H9 (cell line): ENCODE results near the gene PNPLA7. TPM values are rescaled to one million over a fixed set of nuclear protein-coding genes. Genes with fewer than 3 reads are reported as not detected.
A peak's percentile ranks its signal among the peaks of the same experiment; 100 is the strongest.
"Not testable (repeated sequence)": the region's sequence is repeated elsewhere in the genome, so short reads cannot be mapped to it uniquely, and the experiment has no call there.

ENCODE experiments used
- DNase-seq: peaks from one replicate; pipeline ENCODE4 v3.0.0-alpha.2; 2017
- H2AFZ ChIP-seq: one replicate; pipeline ENCODE4 v1.6.1; 2013; ENCODE audit warnings: mild to moderate bottlenecking, low read length, control low read depth, moderate library complexity
- H2AK5ac ChIP-seq: 2 replicates; pipeline ENCODE4 v1.6.1; 2013; ENCODE audit warnings: low read length, control low read depth, mixed read lengths; ENCODE audit not compliant: insufficient read length
- H2BK120ac ChIP-seq: one replicate; pipeline ENCODE4 v1.6.1; 2013; ENCODE audit warnings: low read depth, mild to moderate bottlenecking, low read length, control low read depth, inconsistent platforms; ENCODE audit not compliant: poor library complexity, severe bottlenecking
- H2BK12ac ChIP-seq: 2 replicates; pipeline ENCODE4 v1.6.1; 2013; ENCODE audit warnings: low read length, control low read depth, mixed read lengths, low read depth; ENCODE audit not compliant: insufficient read length
- H2BK15ac ChIP-seq: 2 replicates; pipeline ENCODE4 v1.6.1; 2013; ENCODE audit warnings: low read depth, low read length, control low read depth
- H2BK20ac ChIP-seq: one replicate; pipeline ENCODE4 v1.6.1; 2013; ENCODE audit warnings: low read depth, mild to moderate bottlenecking, low read length, control low read depth, inconsistent platforms; ENCODE audit not compliant: poor library complexity, severe bottlenecking
- H2BK5ac ChIP-seq: 2 replicates; pipeline ENCODE4 v1.6.1; 2013; ENCODE audit warnings: low read length, control low read depth, mixed read lengths; ENCODE audit not compliant: insufficient read length
- H3K14ac ChIP-seq: 2 replicates; pipeline ENCODE4 v1.6.1; 2013; ENCODE audit warnings: low read length, control low read depth; ENCODE audit not compliant: insufficient read depth
- H3K18ac ChIP-seq: 2 replicates; pipeline ENCODE4 v1.6.1; 2013; ENCODE audit warnings: low read depth, mild to moderate bottlenecking, mixed read lengths, low read length, control low read depth; ENCODE audit not compliant: insufficient read length
- H3K23ac ChIP-seq: 2 replicates; pipeline ENCODE4 v1.6.1; 2013; ENCODE audit warnings: low read length, control low read depth, mixed read lengths, low read depth; ENCODE audit not compliant: insufficient read length
- H3K23me2 ChIP-seq: 2 replicates; pipeline ENCODE4 v1.6.1; 2013; ENCODE audit warnings: low read depth, mild to moderate bottlenecking, mixed read lengths, low read length, control low read depth; ENCODE audit not compliant: insufficient read length, poor library complexity, severe bottlenecking
- H3K27ac ChIP-seq: 2 replicates; pipeline ENCODE4 v1.5.1; 2013; ENCODE audit warnings: low read length, control low read depth, mixed read lengths, low read depth; ENCODE audit not compliant: insufficient read length
- H3K27me3 ChIP-seq: 2 replicates; pipeline ENCODE4 v1.6.1; 2013; ENCODE audit warnings: low read length, control low read depth, inconsistent platforms; ENCODE audit not compliant: insufficient read depth
- H3K4ac ChIP-seq: 2 replicates; pipeline ENCODE4 v1.6.1; 2013; ENCODE audit warnings: low read depth, mild to moderate bottlenecking, control low read depth, inconsistent platforms, low read length, moderate library complexity
- H3K4me1 ChIP-seq: 2 replicates; pipeline ENCODE4 v1.6.1; 2013; ENCODE audit warnings: low read length, control low read depth, inconsistent platforms; ENCODE audit not compliant: insufficient read depth
- H3K4me2 ChIP-seq: 2 replicates; pipeline ENCODE4 v1.6.1; 2013; ENCODE audit warnings: low read length, control low read depth, mixed read lengths; ENCODE audit not compliant: insufficient read length, insufficient read depth
- H3K56ac ChIP-seq: 2 replicates; pipeline ENCODE4 v1.6.1; 2013; ENCODE audit warnings: low read depth, mild to moderate bottlenecking, mixed read lengths, low read length, control low read depth; ENCODE audit not compliant: insufficient read length
- H3K79me1 ChIP-seq: 2 replicates; pipeline ENCODE4 v1.6.1; 2013; ENCODE audit warnings: low read depth, mild to moderate bottlenecking, moderate library complexity, low read length, control low read depth, inconsistent platforms; ENCODE audit not compliant: insufficient read depth, poor library complexity, severe bottlenecking
- H3K79me2 ChIP-seq: 2 replicates; pipeline ENCODE4 v1.6.1; 2013; ENCODE audit warnings: low read length, control low read depth, inconsistent platforms; ENCODE audit not compliant: insufficient read depth
- H3K9ac ChIP-seq: 2 replicates; pipeline ENCODE4 v1.6.1; 2013; ENCODE audit warnings: low read length, control low read depth, mixed read lengths; ENCODE audit not compliant: insufficient read length; ENCODE audit errors: extremely low read depth
- H3K9me3 ChIP-seq: one replicate; pipeline ENCODE4 v1.6.1; 2013; ENCODE audit warnings: low read depth, low read length, inconsistent platforms; ENCODE audit not compliant: control insufficient read depth
- H3T11ph ChIP-seq: one replicate; pipeline ENCODE4 v1.6.1; 2013; ENCODE audit warnings: mild to moderate bottlenecking, low read length, control low read depth, inconsistent platforms
- H4K20me1 ChIP-seq: one replicate; pipeline ENCODE4 v1.6.1; 2013; ENCODE audit not compliant: control insufficient read depth, insufficient read length, insufficient read depth
- H4K5ac ChIP-seq: 2 replicates; pipeline ENCODE4 v1.6.1; 2013; ENCODE audit warnings: low read depth, mild to moderate bottlenecking, mixed read lengths, low read length, control low read depth; ENCODE audit not compliant: insufficient read length
- H4K8ac ChIP-seq: replicated peaks from 2 replicates; pipeline ENCODE4 v1.6.1; 2013; ENCODE audit warnings: low read length, control low read depth, mixed read lengths, low read depth; ENCODE audit not compliant: insufficient read length
- H4K91ac ChIP-seq: 2 replicates; pipeline ENCODE4 v1.6.1; 2013; ENCODE audit warnings: low read depth, mild to moderate bottlenecking, moderate library complexity, mixed read lengths, low read length, control low read depth; ENCODE audit not compliant: insufficient read length
- H3K27ac Mint-ChIP-seq, 3 experiments: 2 replicates in 2 of 3; 3 replicates in 1 of 3; pipeline ENCODE4 v1.8.0; 2020 to 2021; ENCODE audit warnings: mixed read lengths in 3 of 3, mild to moderate bottlenecking in 1 of 3, moderate library complexity in 1 of 3
- H3K27me3 Mint-ChIP-seq: 2 replicates; pipeline ENCODE4 v1.8.0; 2021; ENCODE audit warnings: low read depth, mild to moderate bottlenecking, moderate library complexity, mixed read lengths
- H3K36me3 Mint-ChIP-seq, 3 experiments: 2 replicates in 2 of 3; 3 replicates in 1 of 3; pipeline ENCODE4 v1.8.0; 2020 to 2021; ENCODE audit warnings: low read depth in 3 of 3, mixed read lengths in 3 of 3; ENCODE audit not compliant: insufficient read depth in 1 of 3
- H3K4me1 Mint-ChIP-seq, 2 experiments: 2 replicates each; pipeline ENCODE4 v1.8.0; 2020; ENCODE audit warnings: mixed read lengths in 2 of 2
- H3K4me3 Mint-ChIP-seq, 2 experiments: 2 replicates in 1 of 2; 3 replicates in 1 of 2; pipeline ENCODE4 v1.8.0; 2020 to 2021; ENCODE audit warnings: mild to moderate bottlenecking in 2 of 2, mixed read lengths in 2 of 2, moderate library complexity in 1 of 2
- H3K9me3 Mint-ChIP-seq, 2 experiments: 2 replicates in 1 of 2; 3 replicates in 1 of 2; pipeline ENCODE4 v1.8.0; 2020; ENCODE audit warnings: mild to moderate bottlenecking in 2 of 2, mixed read lengths in 2 of 2, moderate library complexity in 1 of 2
- WGBS: extraction: QIAGEN DNeasy Blood & Tissue Kit; methylation state at CpG from one replicate; pipeline ENCODE4 v1.1.7; 2013; ENCODE audit warnings: missing lambda C conversion rate, low lambda C conversion rate, mixed read lengths; ENCODE audit not compliant: insufficient read length; ENCODE audit errors: extremely low coverage; 5-methylcytosine and 5-hydroxymethylcytosine counted together
- total RNA-seq: library from RNA; stranded (reverse); gene quantifications from 2 replicates; pipeline ENCODE4 v1.2.1, GENCODE V29; 2021
- TF ChIP-seq, protein P1 (sequence below): fragments of 200-600 bp; sonication (generic); conservative IDR thresholded peaks from 3 replicates; pipeline ENCODE4 v1.8.0; 2021; ENCODE audit warnings: antibody characterized with exemption, mild to moderate bottlenecking

PNPLA7 gene
- total RNA-seq, 1 experiment from 2014 or later: 1.8 TPM

DNA sequence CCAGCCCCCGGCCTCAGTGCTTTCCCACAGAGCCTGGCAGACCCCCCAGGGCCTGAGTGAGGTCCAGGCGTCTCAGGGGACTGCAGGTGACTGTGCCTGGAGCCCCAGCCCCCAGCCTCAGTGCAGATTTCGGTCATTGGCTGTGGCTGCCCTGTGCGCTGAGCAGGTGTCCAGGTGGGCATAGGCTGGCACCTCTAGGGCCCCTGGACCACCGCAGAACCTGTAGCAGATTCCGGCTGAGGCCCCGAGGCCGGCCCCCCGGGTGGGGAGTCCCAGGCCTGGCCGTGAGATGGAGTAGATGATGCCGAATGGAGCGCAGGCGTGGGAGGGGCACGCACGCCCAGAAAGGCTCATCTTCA, 139.3 kb downstream of the PNPLA7 start:
- H3T11ph ChIP-seq: no peak overlapping the region
- TF ChIP-seq, protein P1, sequence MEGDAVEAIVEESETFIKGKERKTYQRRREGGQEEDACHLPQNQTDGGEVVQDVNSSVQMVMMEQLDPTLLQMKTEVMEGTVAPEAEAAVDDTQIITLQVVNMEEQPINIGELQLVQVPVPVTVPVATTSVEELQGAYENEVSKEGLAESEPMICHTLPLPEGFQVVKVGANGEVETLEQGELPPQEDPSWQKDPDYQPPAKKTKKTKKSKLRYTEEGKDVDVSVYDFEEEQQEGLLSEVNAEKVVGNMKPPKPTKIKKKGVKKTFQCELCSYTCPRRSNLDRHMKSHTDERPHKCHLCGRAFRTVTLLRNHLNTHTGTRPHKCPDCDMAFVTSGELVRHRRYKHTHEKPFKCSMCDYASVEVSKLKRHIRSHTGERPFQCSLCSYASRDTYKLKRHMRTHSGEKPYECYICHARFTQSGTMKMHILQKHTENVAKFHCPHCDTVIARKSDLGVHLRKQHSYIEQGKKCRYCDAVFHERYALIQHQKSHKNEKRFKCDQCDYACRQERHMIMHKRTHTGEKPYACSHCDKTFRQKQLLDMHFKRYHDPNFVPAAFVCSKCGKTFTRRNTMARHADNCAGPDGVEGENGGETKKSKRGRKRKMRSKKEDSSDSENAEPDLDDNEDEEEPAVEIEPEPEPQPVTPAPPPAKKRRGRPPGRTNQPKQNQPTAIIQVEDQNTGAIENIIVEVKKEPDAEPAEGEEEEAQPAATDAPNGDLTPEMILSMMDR: no peak
- no peak overlapping the region for H2AK5ac ChIP-seq
- H2BK20ac ChIP-seq: no peak overlapping the region
- no peak overlapping the region for H4K5ac ChIP-seq
- no peaks in the 10 kb centered on the region for H3K27me3 ChIP-seq
- no peak overlapping the region for H3K4me2 ChIP-seq
- H2BK12ac ChIP-seq: no peak overlapping the region
- H2BK5ac ChIP-seq: no peak overlapping the region
- no peak overlapping the region for H3K56ac ChIP-seq
- no peak overlapping the region for H3K23ac ChIP-seq
- H3K18ac ChIP-seq: no peak overlapping the region
- no peak overlapping the region for H3K27ac ChIP-seq
- Mint-ChIP-seq H3K4me1 (peaks cover 0 to 5% of the 10 kb centered on the region in 2 experiments; a peak in 1 of 4 replicates), H3K9me3 (no peaks in the 10 kb centered on the region), H3K27ac (no peak overlapping the region), H3K4me3 (no peak overlapping the region), H3K27me3 (peaks cover 4% of the 10 kb centered on the region; the same call in 1 of the 2 replicates), H3K36me3 (peaks cover 0 to 2% (median 0%) of the 10 kb centered on the region in 3 experiments; a peak in 1 of 7 replicates)
- peak; percentile 21 for DNase-seq
- no peak overlapping the region for H2BK120ac ChIP-seq
- H4K91ac ChIP-seq: no peak overlapping the region
- WGBS: no CpG with 5 or more reads among the region's 15 CpGs
- H3K9ac ChIP-seq: no peak overlapping the region
- H3K14ac ChIP-seq: no peak overlapping the region
- H3K23me2 ChIP-seq: peaks cover 3% of the 10 kb centered on the region
- no peak overlapping the region for H3K4ac ChIP-seq
- H3K79me2 ChIP-seq: no peaks in the 10 kb centered on the region
- H3K9me3 ChIP-seq: no peaks in the 10 kb centered on the region
- peak overlapping the region; percentile 40; the same call in 1 of the 2 replicates for H2BK15ac ChIP-seq
- no peaks in the 10 kb centered on the region for H4K20me1 ChIP-seq
- H3K4me1 ChIP-seq: no peaks in the 10 kb centered on the region
- no peak overlapping the region for H4K8ac ChIP-seq
- no peaks in the 10 kb centered on the region for H3K79me1 ChIP-seq
- no peak overlapping the region for H2AFZ ChIP-seq

DNA sequence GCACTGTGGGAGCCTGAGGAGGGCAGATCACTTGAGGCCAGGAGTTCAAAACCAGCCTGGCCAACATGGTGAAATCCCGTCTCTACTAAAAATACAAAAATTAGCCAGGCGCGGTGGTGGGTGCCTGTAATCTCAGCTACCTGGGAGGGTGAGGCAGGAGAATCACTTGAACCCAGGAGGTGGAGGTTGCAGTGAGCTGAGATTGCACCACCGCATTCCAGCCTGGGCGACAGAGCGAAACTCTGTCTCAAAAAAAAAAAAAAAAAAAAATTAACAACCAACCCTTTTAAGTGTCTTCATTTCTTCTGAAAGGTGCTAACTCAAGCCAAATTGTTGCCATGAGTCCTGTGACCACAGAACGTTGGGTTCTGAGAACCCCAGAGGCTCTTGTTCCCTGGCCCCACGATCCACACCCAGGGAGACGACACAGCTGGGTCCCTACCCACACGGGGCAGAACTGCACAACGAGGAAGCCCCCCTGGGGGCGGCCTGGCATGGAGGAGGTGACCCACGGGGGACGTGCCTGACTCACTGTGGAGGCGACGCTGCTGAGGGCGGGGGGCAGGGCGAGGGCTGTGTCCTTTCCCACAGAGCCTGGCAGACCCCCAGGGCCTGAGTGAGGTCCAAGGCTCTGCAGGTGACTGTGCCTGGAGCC, 139.8 kb downstream of the PNPLA7 start:
- not testable (repeated sequence) for H3K14ac ChIP-seq, H3K9me3 ChIP-seq, H2BK120ac ChIP-seq, H3K9ac ChIP-seq, H3K4me3 Mint-ChIP-seq, H3K18ac ChIP-seq, H2BK12ac ChIP-seq, H3K79me2 ChIP-seq, H3K9me3 Mint-ChIP-seq, H3T11ph ChIP-seq, H3K4me1 ChIP-seq, H3K27me3 ChIP-seq, H4K8ac ChIP-seq, H3K79me1 ChIP-seq, H3K23ac ChIP-seq, H3K27ac ChIP-seq, H3K4me2 ChIP-seq, H2AK5ac ChIP-seq, H4K20me1 ChIP-seq, H4K91ac ChIP-seq, H3K4me1 Mint-ChIP-seq, H2BK15ac ChIP-seq, H3K27ac Mint-ChIP-seq, H4K5ac ChIP-seq, H3K56ac ChIP-seq, H3K36me3 Mint-ChIP-seq, H3K27me3 Mint-ChIP-seq, H2BK5ac ChIP-seq, H2BK20ac ChIP-seq, H2AFZ ChIP-seq, H3K4ac ChIP-seq, H3K23me2 ChIP-seq, DNase-seq
- no CpG with 5 or more reads among the region's 18 CpGs for WGBS
